Activated gamma-delta T cell treated with Interleukin-2 at 50 U/mL for 16 hours (primary cell): Measurements from ENCODE around the gene CHMP6.

ENCODE experiments used
- DNase-seq: peaks from one replicate; pipeline ENCODE4 v3.0.0-alpha.2; 2020

CHMP6 gene

GRCh38 chr17:80995131-80995530 lies 3.5 kb downstream of the CHMP6 start:
- no peak for DNase-seq

- no peak for DNase-seq
These were observed 5.0 kb downstream of the CHMP6 start for GRCh38 chr17:80996422-80997305.

GRCh38 chr17:80997424-80998117 lies 5.9 kb downstream of the CHMP6 start:
- no peak for DNase-seq

GRCh38 chr17:80998118-80998747 lies 6.6 kb downstream of the CHMP6 start:
- no peak for DNase-seq

- DNase-seq, result no peak
These were observed 7.3 kb downstream of the CHMP6 start for GRCh38 chr17:80998748-80999535.

- DNase-seq, result no peak
These were observed 8.1 kb downstream of the CHMP6 start for GRCh38 chr17:80999536-81000333.

- DNase-seq, result no peak
These were observed 8.6 kb downstream of the CHMP6 start for GRCh38 chr17:81000334-81000630.

GRCh38 chr17:81000631-81001357 lies 9.2 kb downstream of the CHMP6 start:
- no peak for DNase-seq

- DNase-seq, result no peak
These were observed 10.4 kb downstream of the CHMP6 start for GRCh38 chr17:81002013-81002384.

- no peak for DNase-seq
These were observed 11.0 kb downstream of the CHMP6 start for GRCh38 chr17:81002409-81003361.

GRCh38 chr17:81003711-81004475 lies 12.3 kb downstream of the CHMP6 start:
- DNase-seq, result no peak

GRCh38 chr17:81006891-81007290 lies 15.2 kb downstream of the CHMP6 start:
- DNase-seq, result no peak

- no peak for DNase-seq
These were observed 16.5 kb downstream of the CHMP6 start for GRCh38 chr17:81008140-81008539.

GRCh38 chr17:81009136-81009535 lies 17.5 kb downstream of the CHMP6 start:
- no peak for DNase-seq

- no peak for DNase-seq
These were observed 19.3 kb downstream of the CHMP6 start for GRCh38 chr17:81010935-81011334.

- DNase-seq, result no peak
These were observed 20.3 kb downstream of the CHMP6 start for GRCh38 chr17:81011951-81012350.

- no peak for DNase-seq
These were observed 21.2 kb downstream of the CHMP6 start for GRCh38 chr17:81012574-81013447.

GRCh38 chr17:81013642-81014041 lies 22.0 kb downstream of the CHMP6 start:
- DNase-seq, result no peak

- no peak for DNase-seq
These were observed 23.5 kb downstream of the CHMP6 start for GRCh38 chr17:81015136-81015535.
